Measurements from ENCODE around the gene CLIP1.

DNA sequence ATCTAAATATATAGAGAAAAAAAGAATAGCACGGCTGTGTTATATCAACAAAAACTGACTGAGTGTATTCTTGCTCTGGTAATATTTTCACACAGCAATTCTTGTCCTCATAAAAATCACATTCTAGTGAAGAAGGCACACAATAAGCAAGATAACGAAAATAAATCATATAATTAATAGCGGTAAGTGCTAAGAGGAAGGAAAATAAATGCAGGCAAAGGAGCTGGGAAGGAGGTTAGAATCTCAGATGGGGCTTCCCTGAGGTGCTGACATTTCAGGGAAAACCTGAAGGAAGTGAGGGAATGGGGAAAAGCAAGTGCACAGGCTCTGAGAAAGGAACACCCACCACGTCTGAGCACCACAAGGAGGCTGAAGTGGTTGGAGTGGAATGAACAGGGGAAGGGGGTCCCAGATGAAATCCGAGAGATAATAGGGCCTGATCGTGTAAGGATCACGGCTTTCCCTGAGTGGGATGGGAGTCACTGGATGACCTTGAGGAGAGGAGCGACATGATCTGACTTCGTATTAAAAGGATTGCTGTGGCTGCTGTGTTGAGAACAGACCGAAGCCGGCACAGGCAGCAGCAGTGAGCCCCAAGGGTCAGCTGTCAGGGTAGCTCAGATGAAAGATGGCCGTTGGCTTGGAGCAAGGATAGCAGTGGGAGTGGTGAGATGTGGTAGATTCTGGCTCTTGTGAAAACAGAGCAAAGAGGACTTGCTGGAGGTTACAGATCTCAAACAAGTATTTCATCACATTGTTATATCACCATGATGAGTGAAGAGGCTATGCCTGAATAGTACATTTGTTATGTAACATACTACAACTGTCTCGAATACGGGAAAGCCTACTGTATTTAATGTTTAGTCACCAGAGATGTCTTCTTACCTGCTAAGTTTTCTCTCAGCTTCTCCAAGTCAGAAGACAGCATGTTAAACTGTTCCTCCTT, 89.1 kb downstream of the CLIP1 start:
- TF ChIP-seq, protein P1, sequence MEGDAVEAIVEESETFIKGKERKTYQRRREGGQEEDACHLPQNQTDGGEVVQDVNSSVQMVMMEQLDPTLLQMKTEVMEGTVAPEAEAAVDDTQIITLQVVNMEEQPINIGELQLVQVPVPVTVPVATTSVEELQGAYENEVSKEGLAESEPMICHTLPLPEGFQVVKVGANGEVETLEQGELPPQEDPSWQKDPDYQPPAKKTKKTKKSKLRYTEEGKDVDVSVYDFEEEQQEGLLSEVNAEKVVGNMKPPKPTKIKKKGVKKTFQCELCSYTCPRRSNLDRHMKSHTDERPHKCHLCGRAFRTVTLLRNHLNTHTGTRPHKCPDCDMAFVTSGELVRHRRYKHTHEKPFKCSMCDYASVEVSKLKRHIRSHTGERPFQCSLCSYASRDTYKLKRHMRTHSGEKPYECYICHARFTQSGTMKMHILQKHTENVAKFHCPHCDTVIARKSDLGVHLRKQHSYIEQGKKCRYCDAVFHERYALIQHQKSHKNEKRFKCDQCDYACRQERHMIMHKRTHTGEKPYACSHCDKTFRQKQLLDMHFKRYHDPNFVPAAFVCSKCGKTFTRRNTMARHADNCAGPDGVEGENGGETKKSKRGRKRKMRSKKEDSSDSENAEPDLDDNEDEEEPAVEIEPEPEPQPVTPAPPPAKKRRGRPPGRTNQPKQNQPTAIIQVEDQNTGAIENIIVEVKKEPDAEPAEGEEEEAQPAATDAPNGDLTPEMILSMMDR (IDR thresholded peaks at IDR 0.05; ENCODE audit: control extremely low read depth in 1 of 3, insufficient read depth in 1 of 3, low read depth in 1 of 3, low read length in 3 of 3), result no peak
- TF ChIP-seq, protein P2, sequence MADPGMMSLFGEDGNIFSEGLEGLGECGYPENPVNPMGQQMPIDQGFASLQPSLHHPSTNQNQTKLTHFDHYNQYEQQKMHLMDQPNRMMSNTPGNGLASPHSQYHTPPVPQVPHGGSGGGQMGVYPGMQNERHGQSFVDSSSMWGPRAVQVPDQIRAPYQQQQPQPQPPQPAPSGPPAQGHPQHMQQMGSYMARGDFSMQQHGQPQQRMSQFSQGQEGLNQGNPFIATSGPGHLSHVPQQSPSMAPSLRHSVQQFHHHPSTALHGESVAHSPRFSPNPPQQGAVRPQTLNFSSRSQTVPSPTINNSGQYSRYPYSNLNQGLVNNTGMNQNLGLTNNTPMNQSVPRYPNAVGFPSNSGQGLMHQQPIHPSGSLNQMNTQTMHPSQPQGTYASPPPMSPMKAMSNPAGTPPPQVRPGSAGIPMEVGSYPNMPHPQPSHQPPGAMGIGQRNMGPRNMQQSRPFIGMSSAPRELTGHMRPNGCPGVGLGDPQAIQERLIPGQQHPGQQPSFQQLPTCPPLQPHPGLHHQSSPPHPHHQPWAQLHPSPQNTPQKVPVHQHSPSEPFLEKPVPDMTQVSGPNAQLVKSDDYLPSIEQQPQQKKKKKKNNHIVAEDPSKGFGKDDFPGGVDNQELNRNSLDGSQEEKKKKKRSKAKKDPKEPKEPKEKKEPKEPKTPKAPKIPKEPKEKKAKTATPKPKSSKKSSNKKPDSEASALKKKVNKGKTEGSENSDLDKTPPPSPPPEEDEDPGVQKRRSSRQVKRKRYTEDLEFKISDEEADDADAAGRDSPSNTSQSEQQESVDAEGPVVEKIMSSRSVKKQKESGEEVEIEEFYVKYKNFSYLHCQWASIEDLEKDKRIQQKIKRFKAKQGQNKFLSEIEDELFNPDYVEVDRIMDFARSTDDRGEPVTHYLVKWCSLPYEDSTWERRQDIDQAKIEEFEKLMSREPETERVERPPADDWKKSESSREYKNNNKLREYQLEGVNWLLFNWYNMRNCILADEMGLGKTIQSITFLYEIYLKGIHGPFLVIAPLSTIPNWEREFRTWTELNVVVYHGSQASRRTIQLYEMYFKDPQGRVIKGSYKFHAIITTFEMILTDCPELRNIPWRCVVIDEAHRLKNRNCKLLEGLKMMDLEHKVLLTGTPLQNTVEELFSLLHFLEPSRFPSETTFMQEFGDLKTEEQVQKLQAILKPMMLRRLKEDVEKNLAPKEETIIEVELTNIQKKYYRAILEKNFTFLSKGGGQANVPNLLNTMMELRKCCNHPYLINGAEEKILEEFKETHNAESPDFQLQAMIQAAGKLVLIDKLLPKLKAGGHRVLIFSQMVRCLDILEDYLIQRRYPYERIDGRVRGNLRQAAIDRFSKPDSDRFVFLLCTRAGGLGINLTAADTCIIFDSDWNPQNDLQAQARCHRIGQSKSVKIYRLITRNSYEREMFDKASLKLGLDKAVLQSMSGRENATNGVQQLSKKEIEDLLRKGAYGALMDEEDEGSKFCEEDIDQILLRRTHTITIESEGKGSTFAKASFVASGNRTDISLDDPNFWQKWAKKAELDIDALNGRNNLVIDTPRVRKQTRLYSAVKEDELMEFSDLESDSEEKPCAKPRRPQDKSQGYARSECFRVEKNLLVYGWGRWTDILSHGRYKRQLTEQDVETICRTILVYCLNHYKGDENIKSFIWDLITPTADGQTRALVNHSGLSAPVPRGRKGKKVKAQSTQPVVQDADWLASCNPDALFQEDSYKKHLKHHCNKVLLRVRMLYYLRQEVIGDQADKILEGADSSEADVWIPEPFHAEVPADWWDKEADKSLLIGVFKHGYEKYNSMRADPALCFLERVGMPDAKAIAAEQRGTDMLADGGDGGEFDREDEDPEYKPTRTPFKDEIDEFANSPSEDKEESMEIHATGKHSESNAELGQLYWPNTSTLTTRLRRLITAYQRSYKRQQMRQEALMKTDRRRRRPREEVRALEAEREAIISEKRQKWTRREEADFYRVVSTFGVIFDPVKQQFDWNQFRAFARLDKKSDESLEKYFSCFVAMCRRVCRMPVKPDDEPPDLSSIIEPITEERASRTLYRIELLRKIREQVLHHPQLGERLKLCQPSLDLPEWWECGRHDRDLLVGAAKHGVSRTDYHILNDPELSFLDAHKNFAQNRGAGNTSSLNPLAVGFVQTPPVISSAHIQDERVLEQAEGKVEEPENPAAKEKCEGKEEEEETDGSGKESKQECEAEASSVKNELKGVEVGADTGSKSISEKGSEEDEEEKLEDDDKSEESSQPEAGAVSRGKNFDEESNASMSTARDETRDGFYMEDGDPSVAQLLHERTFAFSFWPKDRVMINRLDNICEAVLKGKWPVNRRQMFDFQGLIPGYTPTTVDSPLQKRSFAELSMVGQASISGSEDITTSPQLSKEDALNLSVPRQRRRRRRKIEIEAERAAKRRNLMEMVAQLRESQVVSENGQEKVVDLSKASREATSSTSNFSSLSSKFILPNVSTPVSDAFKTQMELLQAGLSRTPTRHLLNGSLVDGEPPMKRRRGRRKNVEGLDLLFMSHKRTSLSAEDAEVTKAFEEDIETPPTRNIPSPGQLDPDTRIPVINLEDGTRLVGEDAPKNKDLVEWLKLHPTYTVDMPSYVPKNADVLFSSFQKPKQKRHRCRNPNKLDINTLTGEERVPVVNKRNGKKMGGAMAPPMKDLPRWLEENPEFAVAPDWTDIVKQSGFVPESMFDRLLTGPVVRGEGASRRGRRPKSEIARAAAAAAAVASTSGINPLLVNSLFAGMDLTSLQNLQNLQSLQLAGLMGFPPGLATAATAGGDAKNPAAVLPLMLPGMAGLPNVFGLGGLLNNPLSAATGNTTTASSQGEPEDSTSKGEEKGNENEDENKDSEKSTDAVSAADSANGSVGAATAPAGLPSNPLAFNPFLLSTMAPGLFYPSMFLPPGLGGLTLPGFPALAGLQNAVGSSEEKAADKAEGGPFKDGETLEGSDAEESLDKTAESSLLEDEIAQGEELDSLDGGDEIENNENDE (IDR thresholded peaks at IDR 0.05; ENCODE audit: insufficient replicate concordance, low read length), result no peak
- TF ChIP-seq SP2 (IDR thresholded peaks at IDR 0.05; ENCODE audit: low read length) (no peak), EZH2 (IDR thresholded peaks at IDR 0.05; ENCODE audit: low read depth, low read length, severe bottlenecking) (no peak), EP300 (IDR thresholded peaks at IDR 0.05; ENCODE audit: borderline replicate concordance in 1 of 2, low read depth in 2 of 2, low read length in 2 of 2) (no peak)

Data from H1 (cell line).